Muscle of leg (tissue), 11 donors: ENCODE results near the gene DACT2. TPM values are rescaled to one million over a fixed set of nuclear protein-coding genes. Genes with fewer than 3 reads are reported as not detected.

Experiments used
- DNase-seq: peaks from one replicate; pipeline ENCODE4 v3.0.0; 2013
- H3K27ac ChIP-seq: one replicate; pipeline ENCODE4 v1.5.1; 2013; ENCODE audit warnings: mild to moderate bottlenecking, low read length, control low read depth
- H3K27me3 ChIP-seq: one replicate; pipeline ENCODE4 v1.6.1; 2013; ENCODE audit warnings: low read length; ENCODE audit not compliant: control insufficient read depth, insufficient read depth
- H3K36me3 ChIP-seq: one replicate; pipeline ENCODE4 v1.6.1; 2013; ENCODE audit warnings: low read length; ENCODE audit not compliant: control insufficient read depth, insufficient read depth
- H3K4me1 ChIP-seq: one replicate; pipeline ENCODE4 v1.6.1; 2013; ENCODE audit warnings: low read length; ENCODE audit not compliant: control insufficient read depth, insufficient read depth
- H3K4me3 ChIP-seq: one replicate; pipeline ENCODE4 v1.5.1; 2013; ENCODE audit warnings: low read length, control low read depth
- H3K9me3 ChIP-seq: replicated peaks from 2 replicates; pipeline ENCODE4 v1.6.1; 2013; ENCODE audit warnings: low read depth, low read length; ENCODE audit not compliant: control insufficient read depth
- WGBS: methylation state at CpG from one replicate; pipeline ENCODE4 v1.1.5; 2013; ENCODE audit warnings: missing lambda C conversion rate; ENCODE audit not compliant: insufficient coverage; 5-methylcytosine and 5-hydroxymethylcytosine counted together
- polyA plus RNA-seq, 8 donors: library from polyadenylated mRNA; unstranded; fragments of 120-200 nt; gene quantifications; one replicate each; pipeline versions ENCODE4 v1.2.1 to v1.2.3, GENCODE V29; 2013; ENCODE audit warnings: inconsistent platforms in 1 of 8, low replicate concordance in 1 of 8; ENCODE audit not compliant: insufficient read length in 8 of 8, insufficient read depth in 1 of 8
- total RNA-seq: library from RNA; stranded (reverse); fragments of 120-200 nt; gene quantifications from one replicate; pipeline ENCODE4 v1.2.4, GENCODE V29; 2013

Gene DACT2
- total and polyA plus RNA-seq, 9 donors: 0.79 to 3.7 (median 1.9) TPM

DNA sequence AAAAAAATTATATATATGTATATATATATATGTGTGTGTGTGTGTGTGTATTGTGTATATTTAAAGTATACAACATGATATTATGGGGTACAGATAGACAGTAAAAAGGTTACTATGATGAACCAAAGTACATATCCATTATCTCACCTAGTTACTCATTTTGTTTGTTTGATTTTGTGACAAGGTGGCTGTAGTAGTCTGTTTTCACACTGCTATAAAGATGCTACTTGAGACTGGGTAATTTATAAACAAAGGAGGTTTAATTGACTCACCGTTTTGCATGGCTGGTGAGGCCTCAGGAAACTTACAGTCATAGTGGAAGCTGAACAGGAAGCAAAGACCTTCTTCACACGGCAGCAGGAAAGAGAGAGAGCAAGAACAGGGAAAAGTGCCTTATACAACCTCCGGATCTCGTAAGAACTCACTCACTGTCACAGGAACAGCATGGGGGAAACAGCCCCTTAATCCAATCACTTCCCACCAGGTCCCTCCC lies 30.2 kb upstream of the DACT2 start:
- Histone ChIP-seq H3K36me3 (no peaks in the 10 kb centered on the region), H3K9me3 (peaks cover 4% of the 10 kb centered on the region), H3K4me3 (no peak overlapping the region), H3K4me1 (peaks cover 10% of the 10 kb centered on the region), H3K27me3 (peaks cover 13% of the 10 kb centered on the region), H3K27ac (no peak overlapping the region)
- no peak for DNase-seq
- 50% methylated on average over 1 of the region's 4 CpGs for WGBS

DNA sequence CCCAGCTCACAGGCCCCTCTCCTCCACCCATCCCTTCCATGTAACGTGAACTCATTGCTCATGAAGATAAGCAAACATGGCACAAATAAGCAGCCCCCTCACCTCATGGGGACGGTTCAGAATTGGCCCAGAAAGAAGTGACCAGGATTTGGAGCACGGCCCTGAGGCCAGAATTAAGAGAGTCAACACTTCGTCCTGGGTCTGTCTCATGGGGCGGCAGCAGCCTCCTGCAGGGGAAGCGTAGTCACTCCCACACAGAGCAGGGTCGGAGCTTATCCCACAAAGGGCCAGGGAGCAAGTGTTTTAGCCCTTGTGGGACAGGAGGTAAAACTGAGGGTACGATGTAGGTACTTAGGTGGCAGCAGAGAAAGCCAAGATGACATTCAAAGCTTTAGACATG lies 28.6 kb upstream of the DACT2 start:
- Histone ChIP-seq H3K27me3 (peaks cover 21% of the 10 kb centered on the region), H3K27ac (no peak overlapping the region), H3K4me3 (no peak overlapping the region), H3K9me3 (peaks cover 4% of the 10 kb centered on the region), H3K36me3 (no peaks in the 10 kb centered on the region), H3K4me1 (peaks cover 10% of the 10 kb centered on the region)
- 78% methylated on average over 4 of the region's 8 CpGs for WGBS
- DNase-seq: no peak

DNA sequence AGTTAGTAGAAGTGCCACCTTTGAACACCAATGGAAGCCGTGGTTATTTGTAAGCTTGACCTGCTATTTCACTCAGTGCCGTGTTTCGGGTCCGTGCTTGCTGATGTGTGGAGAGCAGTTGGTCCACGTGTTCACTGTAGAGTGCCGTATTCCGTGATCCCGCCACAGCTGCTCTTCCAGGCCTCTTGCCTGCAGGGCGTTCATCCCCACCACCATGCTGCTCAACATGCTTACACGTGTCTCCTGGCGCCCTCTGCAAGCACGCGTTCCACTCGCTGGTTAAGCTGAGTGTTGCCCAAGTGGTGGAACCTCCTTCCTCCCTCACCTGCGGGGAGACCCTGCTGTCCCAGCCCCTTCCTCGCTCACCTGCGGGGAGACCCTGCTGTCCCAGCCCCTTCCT lies 28.0 kb upstream of the DACT2 start:
- no peak overlapping the region for H3K4me3 ChIP-seq
- 91% methylated on average over 17 of the region's 17 CpGs for WGBS
- H3K4me1 ChIP-seq: peaks cover 10% of the 10 kb centered on the region
- no peak for DNase-seq
- no peaks in the 10 kb centered on the region for H3K36me3 ChIP-seq
- H3K9me3 ChIP-seq: peaks cover 4% of the 10 kb centered on the region
- H3K27me3 ChIP-seq: peaks cover 24% of the 10 kb centered on the region
- no peak overlapping the region for H3K27ac ChIP-seq

DNA sequence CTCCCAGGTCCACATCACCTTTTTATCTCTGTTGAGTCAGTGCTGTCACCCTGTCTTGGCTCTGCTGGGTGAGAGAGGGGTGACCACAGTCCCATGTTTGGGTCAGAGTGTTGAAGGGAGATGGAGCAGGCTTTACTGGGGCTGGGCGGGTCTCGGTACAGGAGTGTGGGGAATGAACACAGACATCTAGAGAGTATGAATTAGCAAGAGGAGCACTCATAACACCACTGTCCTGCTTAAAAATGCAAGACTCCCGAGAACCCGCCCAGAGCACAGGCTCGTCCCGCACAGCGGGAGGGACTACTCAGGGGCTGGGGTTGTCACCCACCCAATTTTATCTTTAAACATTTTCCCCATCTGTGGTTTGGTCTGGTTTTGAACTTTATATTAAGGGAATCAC lies 27.5 kb upstream of the DACT2 start:
- no peak overlapping the region for H3K4me3 ChIP-seq
- H3K27ac ChIP-seq: no peak overlapping the region
- peaks cover 10% of the 10 kb centered on the region for H3K4me1 ChIP-seq
- 100% methylated on average over 2 of the region's 7 CpGs for WGBS
- no peaks in the 10 kb centered on the region for H3K36me3 ChIP-seq
- peaks cover 27% of the 10 kb centered on the region for H3K27me3 ChIP-seq
- no peak for DNase-seq
- peaks cover 2% of the 10 kb centered on the region for H3K9me3 ChIP-seq

DNA sequence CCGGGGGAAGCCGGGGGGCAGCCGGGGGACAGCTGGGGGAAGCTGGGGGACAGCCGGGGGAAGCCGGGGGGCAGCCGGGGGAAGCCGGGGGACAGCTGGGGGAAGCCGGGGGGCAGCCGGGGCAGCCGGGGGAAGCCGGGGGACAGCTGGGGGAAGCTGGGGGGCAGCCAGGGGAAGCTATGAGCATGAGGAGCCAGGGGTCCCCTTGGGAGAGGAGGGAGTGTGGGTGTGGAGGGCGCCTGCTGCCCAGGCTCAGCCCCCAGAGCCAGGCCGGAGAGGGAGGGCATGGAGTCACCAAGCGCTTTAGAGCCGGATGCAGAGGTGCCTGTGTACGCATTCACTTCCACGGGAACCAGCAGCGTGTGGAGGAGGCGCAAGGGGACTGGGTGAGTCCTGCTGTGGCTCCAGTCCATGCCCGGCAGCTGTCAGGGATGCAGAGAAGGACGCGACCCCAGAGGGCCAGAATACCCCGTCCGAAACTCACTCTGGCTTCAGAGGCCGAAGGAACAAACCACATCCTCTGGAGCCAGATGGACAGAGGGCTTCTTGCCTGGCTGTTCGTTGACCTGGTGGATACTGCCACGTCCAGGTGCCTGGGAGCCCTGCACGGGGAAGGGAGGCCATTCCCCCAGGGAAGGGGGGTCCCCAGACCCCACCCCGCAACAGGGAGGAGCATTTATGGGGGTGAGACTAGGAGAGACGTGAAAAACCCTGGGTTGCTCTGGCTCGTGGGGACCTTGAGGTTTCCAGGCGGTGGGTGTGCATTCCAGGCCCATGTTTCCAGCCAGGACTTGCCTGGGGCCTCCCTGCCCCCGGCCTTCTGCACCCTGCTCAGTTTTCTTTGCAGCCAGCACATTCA lies 26.5 kb upstream of the DACT2 start:
- Histone ChIP-seq H3K4me3 (no peak overlapping the region), H3K27ac (no peak overlapping the region), H3K27me3 (peaks cover 27% of the 10 kb centered on the region), H3K36me3 (no peaks in the 10 kb centered on the region), H3K4me1 (peaks cover 10% of the 10 kb centered on the region), H3K9me3 (no peaks in the 10 kb centered on the region)
- DNase-seq: no peak
- 61% methylated on average over 20 of the region's 33 CpGs for WGBS

DNA sequence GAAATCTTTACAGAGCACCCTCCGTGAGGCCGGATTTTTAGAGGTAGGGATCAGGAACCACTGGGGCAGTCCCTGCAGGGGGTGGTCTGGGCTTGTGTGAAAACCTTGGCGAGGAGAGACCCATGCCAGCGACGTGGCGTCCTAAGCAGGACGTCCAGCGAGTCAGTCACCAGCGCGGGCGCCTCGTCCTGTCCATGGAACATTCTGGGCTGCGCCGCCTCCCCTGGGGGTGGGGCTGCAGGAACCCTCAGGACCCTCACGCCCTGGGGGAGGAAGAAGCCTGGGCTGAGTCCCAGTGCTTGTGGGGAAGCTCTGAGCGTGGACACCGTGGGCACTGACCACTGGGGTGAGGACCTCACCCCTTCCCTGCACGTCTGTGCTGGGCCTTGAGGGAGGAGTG lies 25.7 kb upstream of the DACT2 start:
- peaks cover 10% of the 10 kb centered on the region for H3K4me1 ChIP-seq
- H3K27ac ChIP-seq: no peak overlapping the region
- H3K4me3 ChIP-seq: no peak overlapping the region
- peaks cover 27% of the 10 kb centered on the region for H3K27me3 ChIP-seq
- WGBS: 93% methylated on average over 15 of the region's 18 CpGs
- no peak for DNase-seq
- H3K9me3 ChIP-seq: no peaks in the 10 kb centered on the region
- no peaks in the 10 kb centered on the region for H3K36me3 ChIP-seq

DNA sequence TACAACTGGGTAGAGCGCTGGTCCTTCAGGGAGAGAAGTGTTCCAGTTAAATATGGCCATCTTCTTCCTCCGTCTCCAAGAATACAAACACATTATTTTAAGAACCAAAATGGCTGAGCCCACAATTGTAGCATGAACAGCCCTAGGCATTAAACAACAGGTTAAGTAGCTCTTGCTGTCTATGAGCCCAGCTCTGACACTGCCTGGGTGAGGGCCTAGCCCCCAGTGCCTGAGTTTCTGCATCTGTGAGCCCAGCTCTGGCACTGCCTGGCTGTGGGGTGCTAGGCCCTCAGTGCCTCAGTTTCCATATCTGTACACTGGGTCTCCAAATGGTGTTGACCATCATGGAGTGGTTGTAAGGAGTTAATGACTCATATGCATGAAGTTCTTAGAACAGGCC lies 24.8 kb upstream of the DACT2 start:
- Histone ChIP-seq H3K36me3 (no peaks in the 10 kb centered on the region), H3K27ac (no peak overlapping the region), H3K4me1 (peaks cover 10% of the 10 kb centered on the region), H3K27me3 (peaks cover 27% of the 10 kb centered on the region), H3K9me3 (no peaks in the 10 kb centered on the region), H3K4me3 (no peak overlapping the region)
- no peak for DNase-seq
- 100% methylated on average over 2 of the region's 2 CpGs for WGBS

DNA sequence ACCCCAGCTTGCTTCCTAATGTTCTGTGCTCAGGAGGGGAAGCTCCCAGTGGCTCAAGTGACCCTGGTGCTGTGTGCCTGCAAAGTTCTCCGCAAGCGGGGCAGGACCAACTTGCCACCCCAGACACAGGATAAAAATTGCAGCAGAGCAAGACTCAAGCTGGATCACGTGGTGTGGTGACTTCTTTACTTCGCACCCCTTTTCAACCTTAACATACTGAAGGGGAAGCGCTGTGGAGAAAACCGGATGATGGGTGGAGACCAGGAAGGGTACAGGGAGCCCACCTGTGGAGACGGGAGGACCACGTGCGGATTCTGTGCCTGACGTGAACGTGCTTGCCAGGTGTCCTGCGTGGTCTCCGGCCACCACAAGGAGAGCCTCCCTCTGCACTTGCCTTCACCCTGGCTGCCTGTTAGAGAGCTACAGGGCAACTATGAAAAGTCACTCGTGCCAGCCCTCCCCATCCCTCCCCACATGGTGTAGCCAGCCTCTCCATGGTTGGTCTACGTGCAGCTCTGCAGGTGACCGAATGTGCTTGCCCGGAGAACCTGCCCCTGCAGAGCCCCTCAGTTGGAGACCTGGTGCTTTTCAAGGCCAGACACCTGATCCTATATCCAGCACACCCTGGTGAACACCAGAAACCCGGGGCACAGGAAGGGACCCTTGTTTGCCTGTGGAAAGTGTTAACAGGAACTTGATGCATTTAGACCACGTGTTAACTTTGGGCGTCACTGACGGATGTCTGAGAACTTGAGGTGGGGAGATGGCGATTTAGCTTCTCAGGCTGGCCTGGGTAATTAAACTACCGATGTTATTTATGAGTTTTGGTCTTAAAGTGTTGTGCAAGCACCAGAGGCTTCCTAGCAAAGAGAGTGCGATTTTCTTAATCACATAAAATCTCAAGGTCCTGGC lies 23.9 kb upstream of the DACT2 start:
- Histone ChIP-seq H3K27ac (no peak overlapping the region), H3K9me3 (no peaks in the 10 kb centered on the region), H3K4me1 (peaks cover 10% of the 10 kb centered on the region), H3K36me3 (no peaks in the 10 kb centered on the region), H3K27me3 (peaks cover 27% of the 10 kb centered on the region), H3K4me3 (no peak overlapping the region)
- no peak for DNase-seq
- 67% methylated on average over 16 of the region's 24 CpGs for WGBS

DNA sequence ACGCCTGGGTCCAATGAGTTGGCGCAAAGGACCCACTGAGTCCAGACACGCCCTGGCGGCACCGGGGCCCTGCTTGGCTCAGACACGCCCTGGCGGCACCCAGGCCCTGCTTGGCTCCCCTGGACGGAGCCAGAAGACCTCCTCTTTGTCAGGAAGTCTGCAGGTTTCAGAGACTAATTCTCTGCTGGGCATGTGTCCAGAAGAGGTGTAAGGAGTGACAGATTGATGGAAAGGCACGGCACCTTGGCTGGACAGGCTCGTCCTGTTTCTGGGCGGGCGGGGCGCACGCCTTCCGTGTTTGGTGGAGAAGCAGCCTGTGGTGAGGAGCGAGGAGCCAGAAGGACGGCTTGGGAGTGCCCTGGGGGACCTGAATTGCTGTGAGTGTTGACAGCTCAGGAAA lies 23.1 kb upstream of the DACT2 start:
- peaks cover 27% of the 10 kb centered on the region for H3K27me3 ChIP-seq
- H3K9me3 ChIP-seq: no peaks in the 10 kb centered on the region
- H3K4me1 ChIP-seq: peaks cover 10% of the 10 kb centered on the region
- no peak overlapping the region for H3K27ac ChIP-seq
- no peak for DNase-seq
- H3K4me3 ChIP-seq: no peak overlapping the region
- 54% methylated on average over 17 of the region's 17 CpGs for WGBS
- H3K36me3 ChIP-seq: no peaks in the 10 kb centered on the region

DNA sequence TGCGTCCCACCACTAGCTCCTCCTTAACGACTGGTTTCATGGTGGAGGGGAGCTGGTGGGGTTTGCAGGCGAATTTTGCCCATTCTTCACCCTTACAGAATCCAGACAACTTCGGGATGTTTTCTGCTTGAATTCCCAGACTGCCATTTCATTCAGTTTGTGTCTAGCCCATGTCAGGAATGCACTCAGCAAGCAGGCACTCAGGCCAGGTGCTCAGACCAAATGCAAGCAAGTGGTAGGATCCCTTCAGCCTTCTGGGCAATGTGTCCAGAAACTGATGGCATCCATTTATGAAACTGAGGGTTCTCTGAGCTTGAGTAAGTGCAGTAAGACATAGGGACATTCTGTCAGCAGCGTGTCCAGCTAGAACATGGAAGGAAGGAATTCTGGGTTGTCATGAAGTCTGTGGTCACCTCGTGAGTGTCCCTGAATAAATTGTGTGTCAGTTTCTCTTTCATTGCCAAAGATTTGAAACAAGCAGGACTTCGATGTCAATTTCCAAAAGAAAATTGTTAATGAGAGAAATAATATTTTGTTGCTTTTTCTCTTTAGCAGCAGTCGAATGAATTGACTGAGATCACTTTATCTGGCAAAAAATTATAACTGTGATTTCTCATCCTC lies 21.8 kb upstream of the DACT2 start:
- peaks cover 24% of the 10 kb centered on the region for H3K27me3 ChIP-seq
- no peak for DNase-seq
- WGBS: 69% methylated on average over 5 of the region's 8 CpGs

More for the DNA sequence above, 21.8 kb upstream of the DACT2 start:
- Histone ChIP-seq H3K27ac (no peak overlapping the region), H3K36me3 (no peaks in the 10 kb centered on the region), H3K4me3 (no peak overlapping the region), H3K9me3 (no peaks in the 10 kb centered on the region), H3K4me1 (peaks cover 5% of the 10 kb centered on the region)
